PC-9 (cell line): ENCODE measurements around the gene GALNT11.

ENCODE experiments used
- CTCF ChIP-seq: fragments of 200-600 bp; sonication (generic); conservative IDR thresholded peaks from 2 replicates; pipeline ENCODE4 v1.6.1; 2017; ENCODE audit warnings: mixed run types, antibody characterized with exemption, mild to moderate bottlenecking, moderate library complexity
- EZH2 ChIP-seq: fragments of 200-600 bp; sonication (generic); IDR thresholded peaks from 2 replicates; pipeline ENCODE4 v1.8.0; 2017; ENCODE audit warnings: antibody characterized with exemption, low read depth

GRCh38 chr7:152076324-152076821, 50.9 kb downstream of the GALNT11 start:
- TF ChIP-seq CTCF = peak; percentile 63
- TF ChIP-seq EZH2 = no peak
